GM21526 (cell line): ENCODE results near the gene MEAK7.

Experiments
- ATAC-seq: cut with Tn5 transposase; IDR thresholded peaks from one replicate; pipeline ENCODE4 v1.9.1; 2021; ENCODE audit warnings: moderate library complexity; ENCODE audit not compliant: unreplicated experiment, low FRiP score

MEAK7 gene

DNA sequence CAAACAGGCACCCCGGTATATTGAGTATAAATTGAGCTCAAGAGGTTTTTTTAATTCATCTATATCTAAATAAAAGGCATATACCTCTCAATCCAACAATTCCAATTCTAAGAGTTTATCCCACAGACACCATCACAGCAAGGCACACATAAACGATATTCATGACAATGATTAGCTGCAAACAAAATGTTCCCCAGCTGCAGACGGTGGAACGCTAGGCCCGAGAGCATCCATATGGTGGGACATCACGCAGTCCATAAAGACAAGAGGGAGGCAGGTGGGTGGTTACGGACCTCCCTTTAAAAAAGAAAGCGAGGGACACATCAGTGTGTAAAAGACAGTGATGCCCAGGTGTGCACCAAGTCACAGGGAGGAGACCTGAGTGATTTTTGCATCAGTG, 28.1 kb downstream of the MEAK7 start:
- ATAC-seq, result no peak

GRCh38 chr16:84475643-84476240, 28.7 kb downstream of the MEAK7 start:
- no peak for ATAC-seq

DNA sequence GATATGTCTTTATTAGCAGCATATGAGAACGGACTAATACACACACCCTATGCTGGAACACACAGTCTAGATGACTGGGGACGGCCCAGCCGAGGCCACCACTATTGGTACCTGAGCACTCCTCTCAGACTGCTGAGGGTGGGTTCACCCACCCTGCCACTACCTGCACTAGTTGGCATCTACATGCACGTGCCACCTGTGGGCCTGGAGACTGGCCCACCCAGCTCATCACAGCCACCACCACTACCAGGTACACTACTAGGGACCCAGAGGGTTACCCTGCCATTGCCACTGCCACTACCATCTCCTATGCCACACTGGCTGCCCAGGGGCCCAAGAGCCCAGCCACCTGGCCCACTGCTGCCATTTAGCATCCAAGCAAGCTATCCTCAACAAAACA, 32.5 kb downstream of the MEAK7 start:
- no peak for ATAC-seq

- no peak for ATAC-seq
Measured at GRCh38 chr16:84471316-84471715, 33.1 kb downstream of the MEAK7 start.

- ATAC-seq, result no peak
Measured at GRCh38 chr16:84467709-84468108, 36.8 kb downstream of the MEAK7 start.

DNA sequence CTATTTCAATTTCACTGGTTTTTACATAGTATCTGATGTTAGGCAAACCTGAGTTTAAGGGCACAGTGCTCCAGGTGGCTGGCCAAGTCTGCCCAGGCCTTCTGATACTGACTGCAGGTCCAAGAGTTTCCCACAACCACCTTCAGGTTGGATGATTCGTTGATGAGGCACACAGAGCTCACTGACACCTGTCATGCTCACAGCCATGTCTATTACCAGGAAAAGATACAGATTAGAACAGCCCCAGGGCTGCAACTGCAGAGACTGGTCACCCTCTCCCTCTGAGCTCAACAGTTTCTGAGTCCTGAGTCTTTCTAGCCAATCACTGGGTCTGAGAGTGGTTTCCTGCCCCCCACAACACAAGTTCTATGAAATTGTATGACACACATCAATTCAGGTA, 37.2 kb downstream of the MEAK7 start:
- no peak for ATAC-seq

DNA sequence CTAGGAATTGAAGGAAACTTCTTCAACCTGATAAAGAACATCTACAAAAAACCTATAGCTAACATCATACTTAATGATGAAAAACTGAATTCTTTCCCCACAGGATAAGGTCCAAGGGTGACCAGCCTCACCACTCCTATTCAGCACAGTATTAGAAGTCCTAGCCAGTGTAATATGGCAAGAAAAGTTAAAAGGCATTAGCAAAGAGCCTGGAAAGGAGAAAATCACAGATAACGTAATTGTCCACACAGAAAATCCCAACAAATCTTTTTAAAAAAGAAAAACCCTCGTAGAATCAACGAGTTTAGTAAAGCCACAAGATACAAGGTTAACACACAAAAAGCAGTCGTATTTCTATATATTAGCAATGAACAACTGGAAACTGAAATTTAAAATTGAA, 37.8 kb downstream of the MEAK7 start:
- no peak for ATAC-seq

DNA sequence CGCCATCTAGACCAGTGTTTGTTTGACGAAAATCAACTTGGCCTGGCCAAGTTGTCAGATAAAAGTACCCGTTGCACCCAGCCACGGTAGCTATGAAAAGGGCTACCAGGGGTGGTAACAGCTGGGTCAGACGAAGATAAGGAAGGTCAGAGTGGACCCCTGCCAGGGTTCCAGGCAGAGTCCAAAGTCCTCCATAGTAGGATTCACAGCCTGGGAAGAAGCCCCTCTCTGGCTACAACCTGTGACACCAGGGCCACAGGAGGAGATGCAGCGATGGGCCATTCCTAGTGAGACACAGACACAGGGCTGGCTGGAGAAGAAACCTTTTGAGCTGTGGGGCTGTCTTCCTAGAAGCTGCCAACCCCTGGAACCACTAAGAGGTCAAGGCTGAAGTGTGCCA, 39.3 kb downstream of the MEAK7 start:
- no peak for ATAC-seq

- ATAC-seq, result no peak
Measured at GRCh38 chr16:84464116-84464515, 40.3 kb downstream of the MEAK7 start.

DNA sequence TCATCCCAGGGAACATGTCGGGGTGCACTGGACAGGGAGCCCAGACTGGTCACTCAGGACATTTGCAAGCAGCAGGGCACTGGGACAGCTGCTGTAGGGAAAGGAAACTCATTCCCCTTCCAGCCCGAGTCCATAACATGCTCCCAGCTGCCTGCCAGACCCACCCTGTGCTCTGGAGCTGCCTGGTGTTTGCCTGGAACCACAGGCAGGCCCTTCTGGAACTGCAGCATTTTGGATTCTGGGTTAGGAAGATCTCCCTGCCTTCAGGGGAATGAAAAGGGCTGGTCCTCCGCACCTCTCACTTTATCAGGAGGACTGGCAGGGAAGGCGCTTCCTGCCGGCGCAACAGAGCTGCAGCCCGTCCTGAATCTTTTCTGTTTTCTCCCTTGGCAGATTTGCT, 41.2 kb downstream of the MEAK7 start:
- no peak for ATAC-seq

DNA sequence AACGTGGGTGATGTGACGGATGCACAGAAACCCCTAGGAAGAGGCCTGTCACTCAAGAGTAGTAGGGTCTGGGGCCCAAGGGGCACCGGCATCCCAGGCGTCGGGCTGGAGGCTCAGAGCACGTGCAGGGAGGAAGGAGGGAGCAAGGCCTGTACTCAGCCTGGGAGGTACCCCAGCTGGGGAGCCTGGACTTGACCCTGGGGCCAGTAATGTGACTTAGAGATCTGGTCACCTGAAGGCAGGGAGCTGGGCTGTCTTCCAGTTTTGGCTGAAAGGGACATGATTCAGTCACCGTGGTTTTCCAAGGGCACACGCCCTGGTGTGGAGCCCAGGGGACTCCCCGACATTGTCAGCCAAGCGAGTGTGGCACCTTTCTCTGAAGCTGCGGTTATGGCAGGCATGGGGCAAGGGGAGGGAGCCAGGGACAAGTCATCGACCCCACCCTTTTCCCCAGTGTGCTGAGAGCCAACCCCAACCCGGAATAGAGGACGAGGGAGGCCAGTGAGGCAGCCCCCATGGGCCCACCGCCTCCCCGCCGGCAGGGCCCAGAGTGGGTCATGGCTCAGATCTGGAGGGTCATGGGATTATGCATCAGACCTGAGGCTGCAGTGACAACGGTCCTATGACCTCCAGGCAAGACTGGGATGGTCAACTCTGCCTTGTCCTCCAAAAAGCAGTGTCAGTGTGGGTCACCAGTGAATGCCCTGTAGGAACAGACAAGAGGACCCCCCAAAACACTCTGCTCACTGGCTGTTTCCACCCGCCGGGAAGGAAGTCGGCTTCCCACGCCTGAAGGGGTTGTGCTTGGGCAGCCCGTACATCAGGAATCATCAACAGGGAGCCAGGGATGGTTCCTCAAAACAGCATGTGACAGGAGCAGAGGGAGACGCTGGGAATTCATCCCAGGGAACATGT, 41.9 kb downstream of the MEAK7 start:
- ATAC-seq, result no peak

DNA sequence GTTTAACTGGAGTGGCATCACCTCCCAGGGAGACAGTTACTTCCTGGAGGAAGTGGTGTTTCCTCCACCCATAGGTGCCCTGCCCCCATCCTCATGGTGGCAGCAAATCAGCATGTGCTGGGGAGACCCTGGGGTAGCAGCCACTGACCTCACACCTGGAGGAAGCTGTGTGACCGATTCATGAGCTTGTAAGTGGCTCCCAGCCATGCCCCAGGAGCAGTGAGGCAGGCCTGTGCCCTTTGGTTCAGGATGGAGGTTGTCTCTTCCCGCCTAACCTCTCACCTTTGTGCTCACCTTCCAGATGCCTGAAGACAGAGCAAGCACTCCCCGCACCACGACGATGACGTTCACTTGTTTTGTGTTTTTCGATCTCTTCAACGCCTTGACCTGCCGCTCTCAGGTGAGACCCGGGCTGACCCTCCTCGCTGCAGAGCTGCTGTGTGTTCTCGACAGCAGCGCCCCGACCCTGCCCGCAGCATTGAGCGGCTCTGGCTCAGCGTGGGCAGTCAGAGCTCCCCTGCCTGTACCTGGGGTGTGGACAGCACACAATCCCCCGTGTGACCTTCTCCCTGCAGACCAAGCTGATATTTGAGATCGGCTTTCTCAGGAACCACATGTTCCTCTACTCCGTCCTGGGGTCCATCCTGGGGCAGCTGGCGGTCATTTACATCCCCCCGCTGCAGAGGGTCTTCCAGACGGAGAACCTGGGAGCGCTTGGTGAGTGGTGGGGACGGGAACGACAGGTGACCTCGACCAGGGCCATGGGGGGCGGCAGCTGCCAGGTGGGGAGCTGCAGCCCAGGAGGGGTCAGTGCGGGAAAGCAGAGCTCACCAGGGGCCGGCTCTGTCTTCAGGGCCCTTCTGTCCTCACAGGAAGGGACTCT, 42.8 kb downstream of the MEAK7 start:
- ATAC-seq, result no peak

GRCh38 chr16:84461029-84461412, 43.4 kb downstream of the MEAK7 start:
- ATAC-seq, result no peak

GRCh38 chr16:84460406-84461028, 43.9 kb downstream of the MEAK7 start:
- ATAC-seq, result no peak

DNA sequence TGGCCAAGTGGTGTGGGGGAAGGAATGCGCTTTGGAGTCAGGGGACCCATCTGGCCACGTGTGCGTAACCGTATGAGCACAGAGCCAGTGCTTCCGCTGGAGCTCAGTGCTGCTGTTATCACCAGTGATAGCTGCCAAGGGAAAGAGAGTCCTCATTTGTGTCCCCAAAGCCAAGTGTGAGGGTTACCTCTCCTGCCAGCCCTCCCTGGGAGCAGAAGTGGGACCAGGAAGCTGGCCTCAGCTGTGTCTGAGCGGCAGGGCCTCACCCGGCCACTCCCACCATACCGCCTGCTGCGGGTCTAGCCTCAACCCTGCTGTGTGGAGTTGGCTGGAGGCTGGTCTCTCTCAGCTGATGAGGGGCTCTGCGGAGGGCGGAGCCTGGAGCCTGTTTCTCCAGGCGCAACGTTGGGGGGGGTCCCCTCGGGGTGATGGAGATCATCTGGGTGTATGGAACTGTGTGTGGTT, 44.5 kb downstream of the MEAK7 start:
- ATAC-seq, result no peak

- ATAC-seq, result no peak
Measured at GRCh38 chr16:84459533-84459894, 44.9 kb downstream of the MEAK7 start.

DNA sequence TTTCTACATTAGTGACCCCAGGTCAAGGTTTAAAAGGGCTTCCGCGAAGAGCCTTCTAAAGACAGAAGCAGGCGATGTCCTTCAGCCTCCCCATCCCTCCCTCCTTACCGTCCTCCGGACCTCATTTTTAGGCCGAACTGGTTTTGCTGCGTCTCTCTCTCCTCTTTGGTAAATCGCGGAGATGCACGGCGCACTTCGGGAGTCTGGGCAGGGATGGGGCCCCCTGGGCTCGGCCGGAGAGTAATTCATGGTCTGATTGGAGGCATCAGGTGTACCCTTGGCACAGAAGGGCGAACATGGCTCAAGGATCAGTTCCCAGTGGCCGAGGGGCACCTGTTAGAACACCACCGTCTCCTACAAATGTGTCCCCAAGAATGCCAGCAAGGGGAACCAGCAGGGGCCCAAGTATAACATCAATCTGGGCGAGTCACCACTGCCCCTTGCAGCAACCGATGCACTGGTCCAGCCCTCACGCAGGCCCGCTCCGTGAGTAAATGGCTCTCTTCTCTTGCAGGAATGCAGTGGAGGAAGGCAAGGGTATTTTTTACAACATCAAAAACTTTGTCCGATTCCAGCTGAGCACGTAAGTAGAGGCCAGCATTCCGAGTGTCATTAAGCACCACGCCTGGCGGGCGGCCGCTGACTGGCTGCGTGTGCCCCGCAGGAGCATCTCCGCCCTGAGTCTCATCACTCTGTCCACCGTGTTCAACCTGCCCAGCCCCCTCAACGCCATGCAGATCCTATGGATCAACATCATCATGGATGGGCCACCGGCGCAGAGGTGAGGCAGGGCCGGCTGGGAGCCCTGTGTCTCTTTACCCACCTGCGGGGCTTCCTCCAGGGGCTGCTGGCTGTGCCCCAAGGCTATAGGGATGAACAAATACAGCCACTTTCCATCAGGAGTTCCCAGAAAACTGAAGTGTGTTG, 45.6 kb downstream of the MEAK7 start:
- ATAC-seq, result no peak

DNA sequence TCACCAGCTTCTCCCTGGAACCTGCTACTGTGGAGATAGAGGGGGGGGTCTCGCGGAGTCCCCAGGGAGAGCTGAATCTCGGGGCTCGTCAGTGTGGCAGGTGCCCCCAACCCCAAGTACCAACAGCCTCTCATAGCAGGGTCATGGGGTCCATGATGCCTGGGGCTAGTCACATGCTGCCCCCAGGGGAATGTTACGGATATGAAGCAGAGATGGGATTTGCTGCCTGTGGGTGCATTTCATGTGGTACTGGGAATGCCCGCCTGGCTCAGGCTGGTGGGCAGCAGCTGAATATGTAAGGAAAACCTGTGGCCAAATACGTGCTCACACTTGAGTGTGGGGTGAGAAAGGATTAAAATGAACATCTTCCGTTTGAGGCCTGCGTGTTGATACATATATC, 49.4 kb downstream of the MEAK7 start:
- no peak for ATAC-seq
